Anterior cingulate cortex (tissue), 58 donors: ENCODE results near the gene STK32C.

ENCODE experiments used
- DNase-seq, 58 donors: peaks; one replicate each; lab custom pipeline; 2025; lab: John Stamatoyannopoulos, UW

The STK32C gene

GRCh38 chr10:132192991-132193665, 114.6 kb downstream of the STK32C start:
- peak in 5 of 58 donors; percentile 27 to 62 (median 40) for DNase-seq

- DNase-seq: no peak
Measured at GRCh38 chr10:132192076-132192975, 115.4 kb downstream of the STK32C start.

GRCh38 chr10:132189810-132190422, 117.8 kb downstream of the STK32C start:
- no peak for DNase-seq

- no peak for DNase-seq
Measured at GRCh38 chr10:132189016-132189415, 118.7 kb downstream of the STK32C start.

- peak in 1 of 58 donors; percentile 56 for DNase-seq
Measured at GRCh38 chr10:132188331-132188730, 119.4 kb downstream of the STK32C start.

GRCh38 chr10:132187430-132188138, 120.2 kb downstream of the STK32C start:
- peak in 1 of 58 donors; percentile 57 for DNase-seq

- peak in 42 of 58 donors; percentile 19 to 76 (median 52) for DNase-seq
Measured at GRCh38 chr10:132186488-132187429, 121.0 kb downstream of the STK32C start, which contains the start of gene DPYSL4. TSS of gene DPYSL4 (plus strand) at chr10:132186948. CDS start at chr10:132187064, 116 bp downstream.

GRCh38 chr10:132185601-132186487, 121.9 kb downstream of the STK32C start:
- DNase-seq: peak in 4 of 58 donors; percentile 26 to 41 (median 32)

GRCh38 chr10:132184816-132185593, 122.7 kb downstream of the STK32C start:
- DNase-seq: no peak

GRCh38 chr10:132183046-132183445, 124.7 kb downstream of the STK32C start:
- DNase-seq: peak in 1 of 58 donors; percentile 70

GRCh38 chr10:132182591-132182990, 125.2 kb downstream of the STK32C start:
- DNase-seq: no peak

- no peak for DNase-seq
Measured at GRCh38 chr10:132181691-132182425, 125.9 kb downstream of the STK32C start.

- no peak for DNase-seq
Measured at GRCh38 chr10:132180736-132181135, 127.0 kb downstream of the STK32C start.

GRCh38 chr10:132179551-132180392, 128.0 kb downstream of the STK32C start:
- DNase-seq: no peak

- DNase-seq: no peak
Measured at GRCh38 chr10:132178672-132179545, 128.8 kb downstream of the STK32C start.
